Measurements from ENCODE around the gene SZRD1. TPM values are rescaled to one million over a fixed set of nuclear protein-coding genes. Genes with fewer than 3 reads are reported as not detected.

Gene SZRD1
- total and polyA plus RNA-seq, 2 donors (not counting 3 experiments of a cell fraction or from before 2014, with no cell fraction given), result 162 to 164 TPM

DNA sequence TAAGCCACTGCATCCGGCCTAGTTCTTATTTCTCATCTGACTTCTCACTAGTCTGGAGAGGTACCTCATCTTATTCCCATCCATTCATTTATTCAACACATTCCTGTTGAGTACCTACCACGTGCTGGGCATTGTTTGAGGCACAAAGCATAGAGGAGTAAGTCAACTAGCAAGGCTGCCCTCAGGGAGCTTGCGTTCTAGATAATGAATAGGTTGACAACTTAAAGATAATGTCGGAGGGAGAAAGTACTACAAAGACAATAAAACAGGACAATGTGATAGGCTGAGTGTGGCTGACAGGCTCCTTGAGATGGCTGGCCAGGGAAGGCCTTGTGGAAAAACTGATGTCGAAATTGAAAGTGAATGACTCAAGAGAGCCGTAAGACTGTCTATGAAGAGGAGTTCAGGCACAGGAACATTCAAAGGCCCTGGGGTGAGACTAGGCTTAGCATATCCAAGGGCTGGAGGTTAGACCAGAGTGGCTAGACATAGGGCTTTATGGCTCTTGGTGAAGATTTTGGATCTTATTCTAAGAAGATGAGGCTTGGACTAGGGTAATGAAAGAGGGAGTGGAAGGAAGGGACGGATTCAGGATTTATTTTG is 51.9 kb downstream of the SZRD1 start:
- intact Hi-C loops (cut with micrococcal nuclease), result no loop called here

More for the DNA sequence above, 51.9 kb downstream of the SZRD1 start:
- Histone ChIP-seq H3K36me3 (ENCODE audit: control insufficient read depth in 2 of 2, extremely low read depth in 1 of 2, insufficient read depth in 2 of 2, low read length in 2 of 2) (no peaks in the 10 kb centered on the region), H3K9ac (replicated peaks; ENCODE audit: extremely low read depth, insufficient read depth, low read length) (no peak overlapping the region), H4K20me1 (replicated peaks; ENCODE audit: control insufficient read depth, extremely low read depth, insufficient read depth, low read length) (no peaks in the 10 kb centered on the region), H3K27me3 (ENCODE audit: control insufficient read depth in 2 of 2, insufficient read depth in 2 of 2, low read length in 2 of 2) (no peaks in the 10 kb centered on the region), H2AFZ (ENCODE audit: low read depth, low read length) (no peak overlapping the region), H3K9me1 (replicated peaks; ENCODE audit: control insufficient read depth, extremely low read depth, insufficient read depth, low read length) (no peaks in the 10 kb centered on the region), H3K79me2 (ENCODE audit: control insufficient read depth, insufficient read depth, low read length) (no peaks in the 10 kb centered on the region), H3K4me2 (ENCODE audit: insufficient read depth, low read length) (no peak overlapping the region), H3K27ac (ENCODE audit: insufficient read depth, low read depth, low read length) (no peak overlapping the region), H3K9me3 (replicated peaks; ENCODE audit: control insufficient read depth, insufficient read depth, low read length) (no peaks in the 10 kb centered on the region), H3K4me1 (ENCODE audit: control insufficient read depth, extremely low read depth, insufficient read depth, low read length) (no peaks in the 10 kb centered on the region), H3K4me3 (replicated peaks in 1 of 3; ENCODE audit: insufficient read depth in 1 of 3, low read depth in 1 of 3, low read length in 3 of 3) (no peak overlapping the region)
- FAIRE-seq (no peak), DNase-seq (ENCODE audit: low read depth, low spot score) (no peak)
- BruUV-seq (replicated peaks), result no TSS peak
- ChIA-PET CTCF (interaction anchor here (1.0 kb wide), 1 partner anchor 10 kb away, joined by 4 read pairs; no protein-coding TSS in a partner anchor), POLR2A (no interaction called here)
- dilution Hi-C loops (cut with MboI; ENCODE audit: extremely low pct_ligation_motif_present, low sequenced_read_pairs), result no loop called here
- TF ChIP-seq JUN (IDR thresholded peaks at IDR 0.05; ENCODE audit: borderline replicate concordance, insufficient read depth, insufficient read length, low read depth) (no peak), EZH2 (IDR thresholded peaks at IDR 0.05; ENCODE audit: borderline replicate concordance, low read depth, low read length, severe bottlenecking) (no peak), POLR2A (IDR thresholded peaks at IDR 0.05; ENCODE audit: low read depth, low read length) (no peak), MYC (IDR thresholded peaks at IDR 0.05; ENCODE audit: low read depth, low read length) (no peak), POLR2AphosphoS5 (IDR thresholded peaks at IDR 0.05; ENCODE audit: insufficient read depth, low read depth, low read length) (no peak), FOS (IDR thresholded peaks at IDR 0.05; ENCODE audit: borderline replicate concordance, insufficient read depth, low read length) (no peak), GATA2 (IDR thresholded peaks at IDR 0.05; ENCODE audit: insufficient read depth, insufficient read length, low read depth, low read length) (no peak)
- TF ChIP-seq, protein P1, sequence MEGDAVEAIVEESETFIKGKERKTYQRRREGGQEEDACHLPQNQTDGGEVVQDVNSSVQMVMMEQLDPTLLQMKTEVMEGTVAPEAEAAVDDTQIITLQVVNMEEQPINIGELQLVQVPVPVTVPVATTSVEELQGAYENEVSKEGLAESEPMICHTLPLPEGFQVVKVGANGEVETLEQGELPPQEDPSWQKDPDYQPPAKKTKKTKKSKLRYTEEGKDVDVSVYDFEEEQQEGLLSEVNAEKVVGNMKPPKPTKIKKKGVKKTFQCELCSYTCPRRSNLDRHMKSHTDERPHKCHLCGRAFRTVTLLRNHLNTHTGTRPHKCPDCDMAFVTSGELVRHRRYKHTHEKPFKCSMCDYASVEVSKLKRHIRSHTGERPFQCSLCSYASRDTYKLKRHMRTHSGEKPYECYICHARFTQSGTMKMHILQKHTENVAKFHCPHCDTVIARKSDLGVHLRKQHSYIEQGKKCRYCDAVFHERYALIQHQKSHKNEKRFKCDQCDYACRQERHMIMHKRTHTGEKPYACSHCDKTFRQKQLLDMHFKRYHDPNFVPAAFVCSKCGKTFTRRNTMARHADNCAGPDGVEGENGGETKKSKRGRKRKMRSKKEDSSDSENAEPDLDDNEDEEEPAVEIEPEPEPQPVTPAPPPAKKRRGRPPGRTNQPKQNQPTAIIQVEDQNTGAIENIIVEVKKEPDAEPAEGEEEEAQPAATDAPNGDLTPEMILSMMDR (IDR thresholded peaks at IDR 0.05; ENCODE audit: extremely low read depth in 1 of 2, insufficient read depth in 1 of 2, low read depth in 1 of 2, low read length in 2 of 2), result no peak
- TF ChIP-seq, protein P2, sequence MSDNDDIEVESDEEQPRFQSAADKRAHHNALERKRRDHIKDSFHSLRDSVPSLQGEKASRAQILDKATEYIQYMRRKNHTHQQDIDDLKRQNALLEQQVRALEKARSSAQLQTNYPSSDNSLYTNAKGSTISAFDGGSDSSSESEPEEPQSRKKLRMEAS (IDR thresholded peaks at IDR 0.05; ENCODE audit: insufficient read depth, insufficient read length), result no peak

Data from endothelial cell of umbilical vein (primary cell).